Measurements from ENCODE around the gene NCBP2L.

The NCBP2L gene

DNA sequence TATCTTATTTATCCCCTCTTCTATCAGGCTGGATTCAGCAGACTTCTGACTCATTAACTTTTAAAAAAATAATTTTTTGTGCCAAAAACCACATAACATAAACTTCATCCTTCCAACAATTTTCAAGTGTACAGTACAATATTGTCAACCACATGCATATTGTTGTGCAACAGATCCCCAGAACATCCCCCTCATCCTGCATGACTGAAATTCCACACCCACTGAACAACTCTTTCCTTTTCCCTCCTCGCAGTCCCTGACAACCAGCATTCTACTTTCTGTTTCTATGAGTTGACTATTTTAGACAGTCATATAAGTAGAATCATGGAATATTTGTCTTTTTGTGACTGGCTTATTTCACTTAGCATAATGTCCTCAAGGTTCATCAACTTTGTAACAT lies 45.9 kb downstream of the NCBP2L start (continued):
- TF ChIP-seq, protein P1, sequence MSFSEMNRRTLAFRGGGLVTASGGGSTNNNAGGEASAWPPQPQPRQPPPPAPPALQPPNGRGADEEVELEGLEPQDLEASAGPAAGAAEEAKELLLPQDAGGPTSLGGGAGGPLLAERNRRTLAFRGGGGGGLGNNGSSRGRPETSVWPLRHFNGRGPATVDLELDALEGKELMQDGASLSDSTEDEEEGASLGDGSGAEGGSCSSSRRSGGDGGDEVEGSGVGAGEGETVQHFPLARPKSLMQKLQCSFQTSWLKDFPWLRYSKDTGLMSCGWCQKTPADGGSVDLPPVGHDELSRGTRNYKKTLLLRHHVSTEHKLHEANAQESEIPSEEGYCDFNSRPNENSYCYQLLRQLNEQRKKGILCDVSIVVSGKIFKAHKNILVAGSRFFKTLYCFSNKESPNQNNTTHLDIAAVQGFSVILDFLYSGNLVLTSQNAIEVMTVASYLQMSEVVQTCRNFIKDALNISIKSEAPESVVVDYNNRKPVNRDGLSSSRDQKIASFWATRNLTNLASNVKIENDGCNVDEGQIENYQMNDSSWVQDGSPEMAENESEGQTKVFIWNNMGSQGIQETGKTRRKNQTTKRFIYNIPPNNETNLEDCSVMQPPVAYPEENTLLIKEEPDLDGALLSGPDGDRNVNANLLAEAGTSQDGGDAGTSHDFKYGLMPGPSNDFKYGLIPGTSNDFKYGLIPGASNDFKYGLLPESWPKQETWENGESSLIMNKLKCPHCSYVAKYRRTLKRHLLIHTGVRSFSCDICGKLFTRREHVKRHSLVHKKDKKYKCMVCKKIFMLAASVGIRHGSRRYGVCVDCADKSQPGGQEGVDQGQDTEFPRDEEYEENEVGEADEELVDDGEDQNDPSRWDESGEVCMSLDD (tag by site-specific recombination; IDR thresholded peaks at IDR 0.05), result no peak
- TF ChIP-seq ZBTB7A (tag by site-specific recombination; IDR thresholded peaks at IDR 0.05; ENCODE audit: low read depth) (no peak), ZNF16 (tag by site-specific recombination; IDR thresholded peaks at IDR 0.05; ENCODE audit: low read depth) (no peak), SCRT2 (tag by site-specific recombination; IDR thresholded peaks at IDR 0.05) (no peak), ZFP69B (tag by site-specific recombination; IDR thresholded peaks at IDR 0.05) (no peak), ZNF747 (tag by site-specific recombination; IDR thresholded peaks at IDR 0.05) (no peak), REPIN1 (tag by site-specific recombination; IDR thresholded peaks at IDR 0.05; ENCODE audit: low read depth) (no peak), ZNF707 (tag by site-specific recombination; IDR thresholded peaks at IDR 0.05) (no peak)
- TF ChIP-seq, protein P2, sequence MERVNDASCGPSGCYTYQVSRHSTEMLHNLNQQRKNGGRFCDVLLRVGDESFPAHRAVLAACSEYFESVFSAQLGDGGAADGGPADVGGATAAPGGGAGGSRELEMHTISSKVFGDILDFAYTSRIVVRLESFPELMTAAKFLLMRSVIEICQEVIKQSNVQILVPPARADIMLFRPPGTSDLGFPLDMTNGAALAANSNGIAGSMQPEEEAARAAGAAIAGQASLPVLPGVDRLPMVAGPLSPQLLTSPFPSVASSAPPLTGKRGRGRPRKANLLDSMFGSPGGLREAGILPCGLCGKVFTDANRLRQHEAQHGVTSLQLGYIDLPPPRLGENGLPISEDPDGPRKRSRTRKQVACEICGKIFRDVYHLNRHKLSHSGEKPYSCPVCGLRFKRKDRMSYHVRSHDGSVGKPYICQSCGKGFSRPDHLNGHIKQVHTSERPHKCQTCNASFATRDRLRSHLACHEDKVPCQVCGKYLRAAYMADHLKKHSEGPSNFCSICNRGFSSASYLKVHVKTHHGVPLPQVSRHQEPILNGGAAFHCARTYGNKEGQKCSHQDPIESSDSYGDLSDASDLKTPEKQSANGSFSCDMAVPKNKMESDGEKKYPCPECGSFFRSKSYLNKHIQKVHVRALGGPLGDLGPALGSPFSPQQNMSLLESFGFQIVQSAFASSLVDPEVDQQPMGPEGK (tag by site-specific recombination; IDR thresholded peaks at IDR 0.05), result no peak
- TF ChIP-seq, protein P3, sequence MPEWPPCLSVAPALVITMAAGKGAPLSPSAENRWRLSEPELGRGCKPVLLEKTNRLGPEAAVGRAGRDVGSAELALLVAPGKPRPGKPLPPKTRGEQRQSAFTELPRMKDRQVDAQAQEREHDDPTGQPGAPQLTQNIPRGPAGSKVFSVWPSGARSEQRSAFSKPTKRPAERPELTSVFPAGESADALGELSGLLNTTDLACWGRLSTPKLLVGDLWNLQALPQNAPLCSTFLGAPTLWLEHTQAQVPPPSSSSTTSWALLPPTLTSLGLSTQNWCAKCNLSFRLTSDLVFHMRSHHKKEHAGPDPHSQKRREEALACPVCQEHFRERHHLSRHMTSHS (tag by site-specific recombination; IDR thresholded peaks at IDR 0.05), result no peak

DNA sequence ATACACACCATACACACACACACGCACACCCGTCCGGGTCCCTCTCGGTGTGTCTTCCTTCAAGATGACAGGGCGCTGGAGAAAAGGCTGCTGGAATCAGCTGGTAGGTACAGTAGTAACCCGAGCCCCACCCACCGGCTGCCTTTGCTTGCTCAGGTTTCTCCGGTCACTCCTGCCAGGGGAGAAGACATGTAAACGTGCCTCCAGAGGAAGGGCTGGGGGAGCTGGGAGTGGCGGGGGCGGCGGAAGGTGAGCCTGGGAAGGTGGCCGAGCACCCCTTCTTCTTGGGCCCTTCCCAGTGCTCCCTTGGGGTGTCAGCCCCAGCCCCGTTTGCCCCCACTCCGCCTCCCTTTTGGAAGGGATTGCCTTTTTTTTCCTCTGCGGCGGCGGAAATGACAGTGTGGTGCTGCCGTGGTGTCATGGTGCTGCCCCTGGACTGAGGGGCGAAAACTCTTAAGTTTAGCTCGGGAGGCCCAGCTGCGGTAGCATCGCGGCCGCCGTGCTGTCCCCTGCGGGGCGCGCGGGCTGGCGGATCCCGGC lies 48.2 kb downstream of the NCBP2L start, which contains the start of gene MID2:
TSS of gene MID2 (plus strand) at position 169 of the 540 bp plus-strand sequence. CDS start 561 bp downstream, outside the sequence.
- Histone ChIP-seq H3K4me1 (ENCODE audit: control insufficient read depth, insufficient read depth, low read length) (no peaks in the 10 kb centered on the region), H3K36me3 (ENCODE audit: control insufficient read depth in 2 of 2, insufficient read depth in 1 of 2, low read length in 2 of 2) (no peaks in the 10 kb centered on the region), H3K9me3 (ENCODE audit: control insufficient read depth, insufficient read depth, low read depth, low read length) (peaks cover 4% of the 10 kb centered on the region), H3K27ac (ENCODE audit: extremely low read depth, low read depth, low read length) (peak within 1 kb of the TSS; percentile 90), H3K4me3 (ENCODE audit: low read depth, low read length) (peak within 1 kb of the TSS; percentile 54)
- ChIA-PET POLR2A (interaction anchor here (0.6 to 1.3 kb wide), 3 partner anchors 49 to 197 kb away, joined by 3 to 5 read pairs (median 3); partner anchors contain the start of genes NCBP2L and PRPS1), CTCF (interaction anchor here (0.6 to 1.2 kb wide), 4 partner anchors 33 to 183 kb away, joined by 3 to 6 read pairs (median 4); partner anchors contain the start of genes NCBP2L and TSC22D3)
- TF ChIP-seq FEZF1 (tag by site-specific recombination; IDR thresholded peaks at IDR 0.05) (peak; percentile 69), MEIS1 (CRISPR knock-in tag; IDR thresholded peaks at IDR 0.05; ENCODE audit: borderline replicate concordance) (no peak), ZNF423 (tag by site-specific recombination; IDR thresholded peaks at IDR 0.05) (no peak), OSR2 (tag by site-specific recombination; IDR thresholded peaks at IDR 0.05) (peak; percentile 61), ZFHX2 (tag by site-specific recombination; conservative IDR thresholded peaks at IDR 0.05) (0 out of 2 replicates have a peak, but pooled peaks have one; percentile 9), ZBTB48 (tag by site-specific recombination; IDR thresholded peaks at IDR 0.05) (no peak), KLF9 (tag by site-specific recombination; IDR thresholded peaks at IDR 0.05; ENCODE audit: low read depth) (peak; percentile 48; the same call in 1 of the 2 replicates), ZNF664 (tag by site-specific recombination; IDR thresholded peaks at IDR 0.05) (no peak)
- TF ChIP-seq, protein P2 (tag by site-specific recombination; IDR thresholded peaks at IDR 0.05), result peak; percentile 59
- TF ChIP-seq, protein P4, sequence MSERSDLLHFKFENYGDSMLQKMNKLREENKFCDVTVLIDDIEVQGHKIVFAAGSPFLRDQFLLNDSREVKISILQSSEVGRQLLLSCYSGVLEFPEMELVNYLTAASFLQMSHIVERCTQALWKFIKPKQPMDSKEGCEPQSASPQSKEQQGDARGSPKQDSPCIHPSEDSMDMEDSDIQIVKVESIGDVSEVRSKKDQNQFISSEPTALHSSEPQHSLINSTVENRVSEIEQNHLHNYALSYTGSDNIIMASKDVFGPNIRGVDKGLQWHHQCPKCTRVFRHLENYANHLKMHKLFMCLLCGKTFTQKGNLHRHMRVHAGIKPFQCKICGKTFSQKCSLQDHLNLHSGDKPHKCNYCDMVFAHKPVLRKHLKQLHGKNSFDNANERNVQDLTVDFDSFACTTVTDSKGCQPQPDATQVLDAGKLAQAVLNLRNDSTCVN (tag by site-specific recombination; optimal IDR thresholded peaks at IDR 0.05), result peak; percentile 36
- TF ChIP-seq, protein P5, sequence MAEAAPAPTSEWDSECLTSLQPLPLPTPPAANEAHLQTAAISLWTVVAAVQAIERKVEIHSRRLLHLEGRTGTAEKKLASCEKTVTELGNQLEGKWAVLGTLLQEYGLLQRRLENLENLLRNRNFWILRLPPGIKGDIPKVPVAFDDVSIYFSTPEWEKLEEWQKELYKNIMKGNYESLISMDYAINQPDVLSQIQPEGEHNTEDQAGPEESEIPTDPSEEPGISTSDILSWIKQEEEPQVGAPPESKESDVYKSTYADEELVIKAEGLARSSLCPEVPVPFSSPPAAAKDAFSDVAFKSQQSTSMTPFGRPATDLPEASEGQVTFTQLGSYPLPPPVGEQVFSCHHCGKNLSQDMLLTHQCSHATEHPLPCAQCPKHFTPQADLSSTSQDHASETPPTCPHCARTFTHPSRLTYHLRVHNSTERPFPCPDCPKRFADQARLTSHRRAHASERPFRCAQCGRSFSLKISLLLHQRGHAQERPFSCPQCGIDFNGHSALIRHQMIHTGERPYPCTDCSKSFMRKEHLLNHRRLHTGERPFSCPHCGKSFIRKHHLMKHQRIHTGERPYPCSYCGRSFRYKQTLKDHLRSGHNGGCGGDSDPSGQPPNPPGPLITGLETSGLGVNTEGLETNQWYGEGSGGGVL (tag by site-specific recombination; IDR thresholded peaks at IDR 0.05), result peak; percentile 18; the same call in 1 of the 2 replicates
- TF ChIP-seq, protein P6, sequence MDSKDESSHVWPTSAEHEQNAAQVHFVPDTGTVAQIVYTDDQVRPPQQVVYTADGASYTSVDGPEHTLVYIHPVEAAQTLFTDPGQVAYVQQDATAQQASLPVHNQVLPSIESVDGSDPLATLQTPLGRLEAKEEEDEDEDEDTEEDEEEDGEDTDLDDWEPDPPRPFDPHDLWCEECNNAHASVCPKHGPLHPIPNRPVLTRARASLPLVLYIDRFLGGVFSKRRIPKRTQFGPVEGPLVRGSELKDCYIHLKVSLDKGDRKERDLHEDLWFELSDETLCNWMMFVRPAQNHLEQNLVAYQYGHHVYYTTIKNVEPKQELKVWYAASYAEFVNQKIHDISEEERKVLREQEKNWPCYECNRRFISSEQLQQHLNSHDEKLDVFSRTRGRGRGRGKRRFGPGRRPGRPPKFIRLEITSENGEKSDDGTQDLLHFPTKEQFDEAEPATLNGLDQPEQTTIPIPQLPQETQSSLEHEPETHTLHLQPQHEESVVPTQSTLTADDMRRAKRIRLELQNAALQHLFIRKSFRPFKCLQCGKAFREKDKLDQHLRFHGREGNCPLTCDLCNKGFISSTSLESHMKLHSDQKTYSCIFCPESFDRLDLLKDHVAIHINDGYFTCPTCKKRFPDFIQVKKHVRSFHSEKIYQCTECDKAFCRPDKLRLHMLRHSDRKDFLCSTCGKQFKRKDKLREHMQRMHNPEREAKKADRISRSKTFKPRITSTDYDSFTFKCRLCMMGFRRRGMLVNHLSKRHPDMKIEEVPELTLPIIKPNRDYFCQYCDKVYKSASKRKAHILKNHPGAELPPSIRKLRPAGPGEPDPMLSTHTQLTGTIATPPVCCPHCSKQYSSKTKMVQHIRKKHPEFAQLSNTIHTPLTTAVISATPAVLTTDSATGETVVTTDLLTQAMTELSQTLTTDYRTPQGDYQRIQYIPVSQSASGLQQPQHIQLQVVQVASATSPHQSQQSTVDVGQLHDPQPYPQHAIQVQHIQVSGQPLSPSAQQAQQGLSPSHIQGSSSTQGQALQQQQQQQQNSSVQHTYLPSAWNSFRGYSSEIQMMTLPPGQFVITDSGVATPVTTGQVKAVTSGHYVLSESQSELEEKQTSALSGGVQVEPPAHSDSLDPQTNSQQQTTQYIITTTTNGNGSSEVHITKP (tag by site-specific recombination; IDR thresholded peaks at IDR 0.05), result peak; percentile 71
